ENCODE results near the gene TECPR2.
A peak's percentile ranks its signal among the peaks of the same experiment; 100 is the strongest.

TECPR2 gene

DNA sequence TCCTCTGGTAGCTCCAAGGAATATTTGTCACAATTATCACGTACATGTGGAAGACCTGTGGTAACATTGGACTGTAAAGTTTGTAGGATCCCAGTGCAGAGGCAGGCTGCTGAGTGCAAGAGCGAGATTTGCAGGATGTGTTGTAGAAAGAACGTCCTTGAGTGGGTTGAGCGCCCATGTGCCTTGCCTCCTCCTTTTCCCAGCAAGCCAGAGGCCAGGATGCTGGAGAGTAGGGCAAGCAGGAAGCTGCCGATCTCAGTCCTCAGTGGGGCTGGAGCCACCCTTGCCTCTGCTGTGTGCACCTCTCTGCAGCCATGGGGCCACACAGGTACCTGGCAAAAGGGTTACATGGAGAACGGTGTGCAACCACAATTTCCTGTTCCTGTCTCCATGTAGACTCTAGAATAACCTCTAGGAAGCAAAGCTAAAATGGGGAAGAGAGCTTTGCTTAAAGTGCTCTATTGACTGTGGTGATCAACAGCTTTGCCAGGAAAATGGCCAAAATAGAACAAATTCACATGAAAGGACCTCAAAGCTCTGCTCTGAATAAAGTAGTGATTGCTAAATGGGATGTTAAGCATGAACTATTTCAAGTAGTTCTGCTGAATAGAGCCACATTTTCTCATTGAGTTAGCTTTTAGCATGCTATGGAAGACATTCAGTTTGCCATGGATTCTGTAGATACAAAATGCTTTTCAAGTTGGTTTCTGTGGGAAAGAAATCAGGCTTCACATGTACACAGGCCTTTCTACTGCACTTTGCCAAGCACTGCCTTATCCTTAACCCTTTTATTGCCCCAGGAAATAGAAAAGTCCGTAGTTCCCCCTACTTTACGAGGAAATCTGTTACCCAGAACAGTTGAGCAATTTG is 109.4 kb downstream of the TECPR2 start:
- no peak for DNase-seq

GRCh38 chr14:102472791-102473150 is 110.0 kb downstream of the TECPR2 start:
- DNase-seq, result no peak

DNA sequence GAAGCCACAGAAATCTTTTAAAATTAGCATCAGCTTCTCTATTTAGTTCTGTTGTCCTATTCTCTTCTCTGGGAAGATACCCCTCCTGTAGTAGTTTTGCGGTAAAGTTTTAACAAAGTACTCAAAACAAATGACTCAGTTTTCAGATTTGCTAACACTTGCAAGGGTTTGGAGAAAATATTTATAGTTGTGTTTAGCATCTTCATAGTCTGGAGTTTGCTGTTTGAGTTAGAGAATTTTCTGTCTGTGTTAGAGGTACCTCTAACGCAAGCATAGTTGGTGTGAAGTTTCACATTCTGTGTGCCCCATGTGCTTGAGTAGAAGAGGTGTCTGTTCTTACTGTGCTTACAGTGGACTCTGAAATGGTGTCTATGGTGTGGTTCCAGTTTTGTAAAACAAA is 110.8 kb downstream of the TECPR2 start:
- no peak for DNase-seq

DNA sequence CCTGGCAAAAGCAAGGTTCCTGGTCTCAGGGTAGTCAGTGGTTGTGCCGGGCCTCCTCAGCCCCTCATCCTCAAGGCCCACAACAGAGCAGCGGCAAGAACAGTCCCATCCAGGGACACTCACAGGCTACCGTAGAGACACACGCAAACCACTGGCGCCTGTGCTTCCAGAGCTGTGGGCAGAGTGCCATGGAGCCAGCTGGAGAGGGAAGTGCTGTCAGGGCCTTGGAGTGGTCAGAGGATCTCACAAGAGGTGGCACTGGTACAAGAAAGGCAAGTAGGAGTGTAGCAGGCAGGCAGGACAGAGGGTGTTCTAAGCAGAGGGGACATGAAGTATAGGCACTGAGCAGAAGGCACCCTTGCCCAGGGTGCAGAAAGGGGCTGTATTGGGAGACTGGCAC is 112.2 kb downstream of the TECPR2 start:
- DNase-seq, result no peak

GRCh38 chr14:102479107-102479506 is 116.4 kb downstream of the TECPR2 start:
- no peak for DNase-seq

GRCh38 chr14:102479777-102480176 is 117.0 kb downstream of the TECPR2 start:
- no peak for DNase-seq

GRCh38 chr14:102481371-102481770 is 118.6 kb downstream of the TECPR2 start:
- no peak for DNase-seq

GRCh38 chr14:102481791-102482238 is 119.1 kb downstream of the TECPR2 start:
- peak; percentile 9 for DNase-seq

DNA sequence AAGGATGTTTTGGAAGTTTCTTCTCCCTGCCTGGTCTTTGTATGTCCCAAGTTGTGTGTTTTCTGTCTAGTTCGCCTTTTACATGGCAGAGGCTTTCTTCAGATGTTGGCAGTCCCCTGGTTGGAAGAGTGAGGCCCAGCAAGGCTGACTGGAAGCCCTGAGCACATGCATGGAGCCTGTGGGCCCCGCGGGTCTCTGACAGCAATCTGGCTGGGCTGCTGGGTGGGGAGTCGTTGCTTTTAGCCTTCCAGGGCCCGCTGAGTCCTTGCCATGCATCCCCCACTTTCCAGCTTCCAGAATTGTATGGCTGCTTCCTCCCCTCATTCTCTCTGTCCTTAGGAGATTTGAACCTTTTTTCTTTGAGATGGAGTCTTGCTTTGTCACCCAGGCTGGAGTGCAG is 121.6 kb downstream of the TECPR2 start:
- DNase-seq, result no peak

DNA sequence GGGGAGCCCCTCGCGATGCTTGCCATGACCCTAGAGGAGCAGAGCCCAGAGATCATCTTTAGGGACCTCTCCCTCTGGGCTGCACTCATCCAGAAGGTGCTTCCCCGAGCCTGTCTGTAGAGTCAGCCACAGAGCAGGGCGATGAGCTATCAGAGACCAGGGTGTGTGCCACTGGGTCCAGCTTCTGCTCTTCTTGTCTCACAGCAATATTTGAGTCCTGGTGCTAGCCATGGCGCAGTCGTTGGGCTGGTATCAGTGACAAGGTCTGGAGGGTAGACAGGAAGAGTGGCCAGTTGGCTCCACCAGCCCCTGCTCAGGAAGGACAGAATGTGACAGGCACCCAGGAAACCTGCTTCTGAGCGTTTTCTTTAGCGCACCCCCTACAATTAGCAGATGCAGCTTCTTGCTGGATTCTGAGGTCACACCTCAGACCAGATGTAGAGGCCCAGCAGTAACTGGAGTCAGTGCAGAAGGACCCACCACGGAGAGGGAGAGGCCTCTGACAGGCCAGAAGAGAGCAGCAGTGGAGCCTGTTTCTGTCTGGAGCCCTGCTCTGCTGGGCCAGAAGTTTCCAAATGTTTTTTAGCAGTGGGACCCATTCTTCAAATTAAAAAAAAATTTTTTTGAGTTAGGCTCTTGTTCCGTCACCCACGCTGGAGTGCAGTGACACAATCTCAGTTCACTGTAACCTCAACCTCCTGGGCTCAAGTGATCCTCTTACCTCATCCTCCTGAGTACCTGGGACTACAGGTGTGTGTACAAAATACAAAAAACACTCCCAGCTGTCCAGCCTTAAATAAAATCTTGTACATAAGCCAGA is 123.2 kb downstream of the TECPR2 start:
- DNase-seq, result no peak

DNA sequence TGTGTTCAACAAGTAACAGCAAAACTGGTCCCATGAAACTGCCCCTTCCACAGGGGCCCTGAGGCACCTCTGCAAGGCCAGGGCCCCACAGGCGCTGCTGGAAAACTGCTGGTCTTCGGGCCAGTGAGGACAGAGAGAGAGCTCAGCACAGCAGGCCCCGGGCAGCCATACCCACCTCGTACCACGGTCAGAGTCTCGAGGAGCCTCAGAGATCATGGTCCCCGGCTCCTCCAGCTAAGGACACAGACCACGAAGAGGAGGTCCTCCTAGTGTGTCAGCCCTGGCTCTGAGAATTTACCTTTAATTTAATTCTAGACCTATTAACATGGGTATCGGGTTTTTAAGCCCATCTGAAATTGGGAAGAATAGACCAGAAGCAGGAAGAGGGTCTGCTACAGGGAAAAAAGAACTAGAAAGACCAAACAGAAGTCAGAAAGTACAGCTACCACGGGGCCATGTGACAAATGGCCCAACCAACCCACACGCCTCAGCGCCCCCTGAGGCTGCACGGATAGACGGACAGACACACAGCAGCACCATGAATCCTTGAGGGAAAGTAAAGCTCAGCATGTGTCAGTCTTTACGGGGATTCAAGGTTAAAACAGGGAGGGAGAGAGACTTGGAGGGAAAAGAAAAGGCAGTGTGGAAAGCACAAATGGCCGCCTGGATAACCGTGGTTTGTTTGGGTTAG is 123.9 kb downstream of the TECPR2 start:
- no peak for DNase-seq

- DNase-seq, result no peak
These were observed 124.5 kb downstream of the TECPR2 start for GRCh38 chr14:102487204-102487577.

GRCh38 chr14:102490456-102490855 is 127.7 kb downstream of the TECPR2 start:
- no peak for DNase-seq

- no peak for DNase-seq
These were observed 128.6 kb downstream of the TECPR2 start for GRCh38 chr14:102491366-102491765.

- no peak for DNase-seq
These were observed 129.2 kb downstream of the TECPR2 start for GRCh38 chr14:102491786-102492530.

GRCh38 chr14:102492531-102492910 is 129.8 kb downstream of the TECPR2 start:
- no peak for DNase-seq

- DNase-seq, result no peak
These were observed 130.4 kb downstream of the TECPR2 start for GRCh38 chr14:102493096-102493495.

GRCh38 chr14:102493585-102493984 is 130.8 kb downstream of the TECPR2 start:
- no peak for DNase-seq

- no peak for DNase-seq
These were observed 133.0 kb downstream of the TECPR2 start for GRCh38 chr14:102495491-102496330.

- no peak for DNase-seq
These were observed 133.6 kb downstream of the TECPR2 start for GRCh38 chr14:102496331-102496691.

- no peak for DNase-seq
These were observed 134.4 kb downstream of the TECPR2 start for GRCh38 chr14:102496958-102497744.

All from fibroblast of skin of back (primary cell).